ENCODE results near the gene CLDN9. TPM values are rescaled to one million over a fixed set of nuclear protein-coding genes. Genes with fewer than 3 reads are reported as not detected.

CLDN9 gene
- total RNA-seq, 2 donors from 2014 or later = 0.11 TPM; not detected in 1

DNA sequence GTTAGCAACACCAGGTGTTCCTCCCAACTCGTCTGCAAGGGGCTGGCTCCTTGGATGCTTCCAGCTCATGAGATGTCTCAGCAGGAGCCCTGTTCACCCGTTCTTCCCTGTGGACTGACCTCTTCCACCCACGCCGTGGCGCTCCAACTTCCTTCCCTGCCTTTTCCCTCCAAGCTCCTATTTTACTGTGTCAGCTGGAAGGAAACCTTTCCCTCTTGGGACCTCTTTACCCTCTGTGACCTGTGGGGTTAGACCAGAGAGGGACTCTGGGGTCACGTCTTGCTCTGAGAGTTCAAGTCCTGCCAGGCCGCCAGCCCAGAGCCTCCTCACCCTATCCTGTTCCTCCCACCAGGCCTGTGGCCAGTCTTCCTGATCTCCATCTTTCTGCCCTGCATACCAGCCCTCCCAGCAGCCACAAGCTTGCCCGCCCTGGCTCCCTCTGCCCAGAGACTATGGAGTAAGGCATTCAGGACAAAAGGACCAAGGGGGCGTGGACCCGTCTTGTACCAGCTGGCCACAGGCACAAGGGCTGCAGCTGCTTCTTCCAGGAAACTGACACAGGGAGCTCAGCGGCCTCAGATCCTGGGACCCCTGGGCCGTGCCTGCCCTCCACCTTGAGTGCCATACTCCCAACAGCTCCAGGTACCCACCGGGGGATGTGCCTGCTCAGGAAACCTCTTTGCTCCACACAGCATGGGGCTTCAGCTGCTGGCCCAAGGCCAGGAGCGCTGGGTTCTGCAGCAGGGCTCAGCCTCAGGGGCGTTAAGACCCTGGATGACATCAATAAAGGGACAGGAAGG is 40.5 kb upstream of the CLDN9 start:
- Mint-ChIP-seq H3K27ac (peak overlapping the region; percentile 37 to 65), H3K9me3 (no peaks in the 10 kb centered on the region), H3K36me3 (peaks cover 6 to 33% of the 10 kb centered on the region in 2 donors)
- DNase-seq (ENCODE audit: low spot score in 2 of 2) = no peak
- no peak for ATAC-seq

DNA sequence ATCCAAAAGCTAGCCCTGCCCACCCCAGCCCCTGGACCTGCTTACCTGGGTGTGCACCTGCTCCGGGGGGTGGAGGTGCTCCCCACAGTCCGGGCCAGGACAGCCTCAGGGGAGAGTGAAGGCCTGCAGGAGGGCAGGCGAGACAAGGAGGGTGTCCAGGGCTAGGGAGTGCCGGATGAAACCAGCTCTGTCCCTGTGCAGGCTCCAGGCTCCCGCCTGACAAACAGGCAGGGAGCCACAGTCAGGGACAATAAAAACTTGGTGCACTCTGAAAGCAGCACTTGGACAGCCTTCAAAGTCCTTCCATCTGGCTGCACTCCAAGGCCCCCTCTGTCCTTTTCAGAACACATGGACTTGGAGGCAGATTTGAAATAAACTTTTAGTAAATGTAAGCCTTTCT is 39.6 kb upstream of the CLDN9 start:
- DNase-seq (ENCODE audit: low spot score in 2 of 2) (no peak), ATAC-seq (no peak)
- peak overlapping the region in 1 of 2 donors; percentile 65 for H3K27ac Mint-ChIP-seq
- H3K36me3 Mint-ChIP-seq = peaks cover 11 to 36% of the 10 kb centered on the region in 2 donors
- H3K9me3 Mint-ChIP-seq = no peaks in the 10 kb centered on the region

DNA sequence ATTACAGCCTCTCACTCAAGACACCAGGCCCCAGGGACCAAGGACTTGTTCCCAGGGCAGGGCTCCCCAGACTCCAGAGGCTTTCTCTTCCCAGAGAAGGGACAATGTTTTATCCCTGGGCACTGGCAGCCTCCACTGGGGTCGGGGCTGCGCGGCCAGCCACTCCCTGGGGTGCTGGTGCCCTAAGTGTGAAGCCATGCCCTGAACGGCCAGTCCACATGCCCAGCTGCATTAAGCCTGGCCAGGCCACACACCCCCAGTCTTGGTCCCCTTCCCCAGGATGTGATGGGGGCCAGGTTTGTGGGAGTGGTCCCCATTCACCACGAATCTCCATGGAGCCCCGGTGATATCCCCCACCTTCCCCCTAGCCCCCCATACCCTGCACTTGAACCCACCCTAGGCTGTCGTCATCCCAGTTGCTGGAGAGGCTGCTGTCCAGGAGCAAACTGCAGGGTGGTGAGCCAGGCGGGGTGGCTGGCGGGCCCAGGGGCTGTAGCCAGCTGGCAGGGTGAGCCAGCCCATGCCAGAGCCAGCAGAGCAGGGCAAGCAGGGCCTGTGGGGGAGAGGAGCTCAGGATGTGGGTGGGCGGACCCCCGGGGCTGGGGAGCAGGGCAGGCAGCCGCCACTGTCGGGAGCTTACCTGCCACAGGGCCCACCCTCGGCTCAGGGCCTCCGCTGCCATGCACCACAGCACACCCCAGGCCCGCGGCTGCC is 39.0 kb upstream of the CLDN9 start:
- Mint-ChIP-seq H3K9me3 (no peaks in the 10 kb centered on the region), H3K27ac (peak overlapping the region in 1 of 2 donors; percentile 37), H3K36me3 (peaks cover 12 to 31% of the 10 kb centered on the region in 2 donors)
- no peak for DNase-seq (ENCODE audit: low spot score in 2 of 2)
- no peak for ATAC-seq

GRCh38 chr16:2974319-2975056 is 38.2 kb upstream of the CLDN9 start:
- Mint-ChIP-seq H3K27ac (peak overlapping the region in 1 of 2 donors; percentile 37), H3K9me3 (no peaks in the 10 kb centered on the region), H3K36me3 (peaks cover 15 to 34% of the 10 kb centered on the region in 2 donors)
- ATAC-seq = no peak
- DNase-seq (ENCODE audit: low spot score in 2 of 2) = no peak

DNA sequence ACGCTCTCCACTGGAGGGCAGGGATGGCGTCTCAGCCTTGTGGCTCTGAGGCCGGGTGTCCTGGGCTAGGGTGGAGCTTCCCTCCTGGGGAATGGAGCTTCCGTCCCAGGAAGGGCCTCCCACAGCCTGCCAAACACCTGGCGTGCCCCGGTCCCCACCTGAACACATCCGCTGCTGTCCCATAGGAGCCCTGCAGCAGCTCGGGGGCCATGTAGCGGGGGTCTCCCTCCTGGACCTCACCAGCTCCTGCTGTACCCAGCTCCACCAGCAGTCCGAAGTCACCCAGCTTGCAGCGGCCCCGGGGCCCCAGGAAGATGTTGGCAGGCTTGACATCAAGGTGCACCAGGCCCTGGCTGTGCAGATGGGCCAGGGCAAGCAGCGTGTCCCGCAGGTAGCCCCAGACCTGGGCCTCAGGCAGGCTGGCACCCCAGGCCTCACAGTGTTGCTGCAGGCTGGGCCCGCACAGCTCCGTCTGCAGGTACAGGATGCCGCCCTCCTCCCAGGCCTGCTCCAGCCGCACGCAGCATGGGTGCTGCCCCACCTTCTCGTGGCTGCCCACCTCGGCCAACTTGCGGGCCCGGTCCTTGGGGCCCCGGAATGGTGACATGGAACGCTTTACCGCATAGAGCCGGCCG is 37.4 kb upstream of the CLDN9 start:
- no peak for ATAC-seq
- no peaks in the 10 kb centered on the region for H3K9me3 Mint-ChIP-seq
- no peak for DNase-seq (ENCODE audit: low spot score in 2 of 2)
- H3K36me3 Mint-ChIP-seq = peaks cover 19 to 37% of the 10 kb centered on the region in 2 donors
- H3K27ac Mint-ChIP-seq = no peak overlapping the region

DNA sequence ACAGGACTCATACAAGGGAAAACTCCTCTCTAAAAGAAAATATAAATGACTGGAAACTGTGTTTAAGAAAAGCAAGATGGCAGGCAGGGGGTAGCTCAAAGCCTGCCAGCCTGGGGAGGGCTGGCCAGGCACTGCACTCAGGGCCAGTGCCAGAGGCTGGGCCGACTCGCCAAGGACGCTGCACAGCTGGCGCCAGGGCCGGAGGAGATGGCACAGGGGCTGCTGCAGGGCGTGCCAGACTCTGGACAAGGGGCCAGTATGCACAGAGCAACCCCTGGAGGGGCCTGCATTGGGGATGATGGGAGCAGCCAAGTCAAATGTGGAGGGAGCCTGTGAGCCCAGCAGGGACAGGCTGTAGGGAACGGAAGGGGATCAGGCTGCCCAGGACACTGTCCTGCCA is 36.5 kb upstream of the CLDN9 start:
- peaks cover 19 to 28% of the 10 kb centered on the region in 2 donors for H3K36me3 Mint-ChIP-seq
- H3K9me3 Mint-ChIP-seq = no peaks in the 10 kb centered on the region

DNA sequence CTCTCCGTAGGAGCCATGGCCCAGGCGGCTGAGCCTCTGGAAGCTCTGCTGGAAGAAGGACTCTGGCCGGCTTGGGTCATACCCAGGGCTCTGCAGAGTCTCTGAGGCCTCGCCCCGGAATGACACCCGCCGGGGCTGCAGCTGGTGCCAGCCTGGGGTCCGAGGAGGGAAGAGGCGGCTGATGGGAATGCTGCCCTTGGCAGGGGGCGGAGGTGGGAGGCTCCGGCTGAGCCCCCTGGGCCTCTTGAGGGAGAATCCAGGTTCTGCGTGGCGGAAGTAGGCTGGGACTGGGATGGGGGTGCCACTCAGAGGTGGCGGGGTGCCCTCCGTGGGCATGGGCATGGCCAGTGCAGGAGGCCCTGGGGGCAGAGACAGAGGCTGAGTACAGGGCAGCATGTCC is 36.0 kb upstream of the CLDN9 start:
- no peaks in the 10 kb centered on the region for H3K9me3 Mint-ChIP-seq
- DNase-seq (ENCODE audit: low spot score in 2 of 2) (no peak), ATAC-seq (no peak)
- peaks cover 19 to 28% of the 10 kb centered on the region in 2 donors for H3K36me3 Mint-ChIP-seq
- no peak overlapping the region for H3K27ac Mint-ChIP-seq

More for the DNA sequence above, 36.5 kb upstream of the CLDN9 start:
- no peak for ATAC-seq
- H3K27ac Mint-ChIP-seq = no peak overlapping the region
- no peak for DNase-seq (ENCODE audit: low spot score in 2 of 2)

DNA sequence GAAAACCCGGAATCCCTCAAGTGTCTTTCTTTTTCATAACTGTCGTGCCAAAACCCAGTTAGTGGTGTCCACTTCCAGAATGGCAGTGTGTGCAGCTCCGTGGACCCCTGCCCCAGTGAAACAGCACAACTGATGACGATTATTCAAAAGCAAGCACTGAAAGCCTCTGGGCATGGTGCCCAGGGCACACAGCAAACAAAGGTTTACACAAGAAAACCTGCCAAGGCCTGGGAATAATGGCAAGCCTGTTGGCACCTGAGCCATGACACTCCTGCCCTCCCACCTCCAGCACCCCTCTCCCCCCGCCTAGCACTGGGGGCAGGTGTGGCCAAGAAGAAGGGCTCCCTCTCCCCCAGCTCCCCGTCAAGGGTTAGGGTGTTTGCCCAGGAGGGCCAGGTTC is 35.3 kb upstream of the CLDN9 start:
- Mint-ChIP-seq H3K27ac (peak overlapping the region in 1 of 2 donors; percentile 56), H3K36me3 (peaks cover 19 to 23% of the 10 kb centered on the region in 2 donors), H3K9me3 (no peaks in the 10 kb centered on the region)
- no peak for DNase-seq (ENCODE audit: low spot score in 2 of 2)
- no peak for ATAC-seq

DNA sequence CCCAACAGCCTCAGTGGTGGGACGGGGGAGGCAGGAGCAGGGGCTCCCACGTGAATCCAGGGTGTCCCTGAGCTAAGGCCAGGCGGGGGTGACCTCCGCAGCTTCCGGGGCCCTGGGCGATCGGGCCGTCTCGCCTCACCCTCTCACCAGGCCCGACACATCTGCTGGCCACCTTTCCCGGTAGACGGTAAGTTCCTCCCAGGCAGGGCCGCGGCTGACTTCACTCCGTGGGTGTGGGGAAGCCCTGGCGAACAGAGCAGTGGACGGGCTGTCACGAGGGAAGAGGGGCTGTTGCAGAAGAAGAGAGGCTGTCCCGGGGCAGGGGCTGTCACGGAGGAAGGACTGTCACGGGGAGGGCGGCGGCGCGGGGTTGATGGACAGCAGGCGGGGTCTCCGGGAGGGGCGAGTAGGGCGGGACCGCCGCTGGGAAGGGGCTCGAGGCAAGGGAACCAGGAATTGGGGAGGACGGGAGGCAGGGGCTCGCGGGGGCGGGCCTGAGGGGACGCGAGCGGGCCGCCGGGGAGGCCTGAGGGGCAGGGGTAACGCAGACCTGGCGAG is 33.0 kb upstream of the CLDN9 start:
- ATAC-seq (peak; percentile 12 to 38), DNase-seq (ENCODE audit: low spot score in 2 of 2) (no peak)
- Mint-ChIP-seq H3K9me3 (no peaks in the 10 kb centered on the region), H3K27ac (peak overlapping the region; percentile 86 to 89), H3K36me3 (peaks cover 19 to 20% of the 10 kb centered on the region in 2 donors)

GRCh38 chr16:2980227-2981176 is 32.2 kb upstream of the CLDN9 start, which contains the start of gene PKMYT1:
TSS of gene PKMYT1 (minus strand) at chr16:2980446. CDS start at chr16:2979657, 789 bp downstream.
- H3K27ac Mint-ChIP-seq = peak within 1 kb of the TSS; percentile 86 to 89
- peaks cover 19 to 20% of the 10 kb centered on the region in 2 donors for H3K36me3 Mint-ChIP-seq
- DNase-seq (ENCODE audit: low spot score in 2 of 2) = peak; percentile 98
- ATAC-seq = peak; percentile 83 to 87
- no peaks in the 10 kb centered on the region for H3K9me3 Mint-ChIP-seq

DNA sequence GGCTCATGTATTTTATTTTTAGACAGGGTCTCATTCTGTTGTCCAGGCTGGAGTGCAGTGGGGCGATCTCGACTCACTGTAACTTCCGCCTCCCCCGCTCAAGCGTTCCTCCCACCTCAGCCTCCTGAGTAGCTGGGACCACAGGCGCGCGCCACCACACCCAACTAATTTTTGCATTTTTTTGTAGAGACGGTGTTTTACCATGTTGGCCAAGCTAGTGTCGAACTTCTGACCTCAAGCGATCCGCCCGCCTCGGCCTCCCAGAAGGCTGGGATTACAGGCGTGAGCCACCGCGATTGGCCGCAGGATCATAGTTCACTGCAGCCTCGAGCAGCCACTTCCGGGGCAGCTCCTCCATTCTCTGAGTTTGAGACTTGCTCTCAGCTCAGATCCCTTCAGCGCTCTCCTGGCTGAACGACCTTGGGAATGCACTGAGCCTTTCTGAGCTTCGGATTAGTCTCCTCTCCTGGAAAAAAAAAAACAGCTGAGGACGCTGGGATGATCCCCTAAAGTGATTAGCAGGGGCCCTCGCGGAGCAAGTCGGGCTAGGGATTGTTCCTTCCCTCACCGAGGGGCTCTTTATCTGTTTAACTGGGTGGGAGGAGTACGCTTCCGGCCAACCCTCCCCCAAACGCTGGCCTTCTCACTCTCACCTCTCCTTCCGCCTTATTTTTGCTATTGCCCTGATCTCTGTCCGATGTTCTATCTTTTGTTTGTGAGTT is 31.4 kb upstream of the CLDN9 start:
- DNase-seq (ENCODE audit: low spot score in 2 of 2) (no peak), ATAC-seq (no peak)
- no peaks in the 10 kb centered on the region for H3K9me3 Mint-ChIP-seq
- peaks cover 12 to 13% of the 10 kb centered on the region in 2 donors for H3K36me3 Mint-ChIP-seq
- peak overlapping the region; percentile 86 to 89 for H3K27ac Mint-ChIP-seq

GRCh38 chr16:2981899-2982250 is 30.8 kb upstream of the CLDN9 start:
- Mint-ChIP-seq H3K27ac (peak overlapping the region in 1 of 2 donors; percentile 26), H3K9me3 (no peaks in the 10 kb centered on the region), H3K36me3 (peaks cover 12 to 13% of the 10 kb centered on the region in 2 donors)
- ATAC-seq (no peak), DNase-seq (ENCODE audit: low spot score in 2 of 2) (no peak)

- ATAC-seq (no peak), DNase-seq (ENCODE audit: low spot score in 2 of 2) (no peak)
- Mint-ChIP-seq H3K36me3 (peaks cover 12 to 13% of the 10 kb centered on the region in 2 donors), H3K9me3 (no peaks in the 10 kb centered on the region), H3K27ac (no peak overlapping the region)
These were observed 30.3 kb upstream of the CLDN9 start for GRCh38 chr16:2982402-2982801.

GRCh38 chr16:2983706-2984136 is 29.0 kb upstream of the CLDN9 start:
- H3K27ac Mint-ChIP-seq = no peak overlapping the region
- peaks cover 6 to 7% of the 10 kb centered on the region in 2 donors for H3K36me3 Mint-ChIP-seq
- peak; percentile 75 to 84 for DNase-seq (ENCODE audit: low spot score in 2 of 2)
- no peaks in the 10 kb centered on the region for H3K9me3 Mint-ChIP-seq
- peak; percentile 62 to 68 for ATAC-seq

GRCh38 chr16:2985462-2985861 is 27.3 kb upstream of the CLDN9 start:
- DNase-seq (ENCODE audit: low spot score in 2 of 2) = no peak
- ATAC-seq = no peak
- Mint-ChIP-seq H3K36me3 (no peaks in the 10 kb centered on the region), H3K27ac (no peak overlapping the region), H3K9me3 (no peaks in the 10 kb centered on the region)
